IMR-90 (cell line): Measurements from ENCODE around the gene ACO1. TPM values are rescaled to one million over a fixed set of nuclear protein-coding genes. Genes with fewer than 3 reads are reported as not detected.

Experiments
- ATAC-seq: fragments of 200-7000 bp; cut with Tn5 transposase; 2 replicates; pipeline ENCODE4 v1.9.1; 2020; ENCODE audit warnings: low read depth, mild to moderate bottlenecking, moderate library complexity
- BruUV-seq: library from RNA; stranded (reverse); fragments of 400-500 nt; replicated peaks from 2 replicates; lab custom pipeline; 2021; lab: Mats Ljungman, UMichigan
- CTCF ChIA-PET: fragments of 300-600 bp; formaldehyde crosslinking; extraction: SDS; loops from one replicate; lab custom pipeline; 2021; ENCODE audit warnings: antibody characterized with exemption; lab: Yijun Ruan, JAX
- POLR2A ChIA-PET: fragments of 300-600 bp; sonication (Branson Sonifier 250); formaldehyde crosslinking; loops from one replicate; lab custom pipeline; 2022; ENCODE audit warnings: antibody characterized with exemption; ENCODE audit not compliant: unreplicated experiment; lab: Charles Lee
- DNase-seq: peaks from one replicate; pipeline ENCODE4 v3.0.0; 2013
- H2AFZ ChIP-seq: replicated peaks from 2 replicates; pipeline ENCODE3; 2013; ENCODE audit warnings: low read length, mild to moderate bottlenecking; ENCODE audit not compliant: poor library complexity
- H2AK5ac ChIP-seq: 2 replicates; pipeline ENCODE4 v1.6.1; 2013; ENCODE audit warnings: low read depth, low read length, inconsistent platforms
- H2AK9ac ChIP-seq: replicated peaks from 2 replicates; pipeline ENCODE3; 2013; ENCODE audit warnings: mild to moderate bottlenecking, low read depth, low read length, moderate library complexity; ENCODE audit not compliant: poor library complexity
- H2BK120ac ChIP-seq: 2 replicates; pipeline ENCODE4 v1.6.1; 2013; ENCODE audit warnings: low read depth, low read length, inconsistent platforms
- H2BK15ac ChIP-seq: 3 replicates; pipeline ENCODE4 v1.6.1; 2013; ENCODE audit warnings: low read depth, low read length, inconsistent platforms
- H2BK20ac ChIP-seq: 2 replicates; pipeline ENCODE4 v1.6.1; 2013; ENCODE audit warnings: low read depth, mild to moderate bottlenecking, inconsistent platforms, low read length, moderate library complexity
- H2BK5ac ChIP-seq: 2 replicates; pipeline ENCODE4 v1.6.1; 2013; ENCODE audit warnings: mild to moderate bottlenecking, low read depth, low read length, inconsistent platforms; ENCODE audit not compliant: poor library complexity, severe bottlenecking
- H3K14ac ChIP-seq: replicated peaks from 2 replicates; pipeline ENCODE4 v1.6.1; 2013; ENCODE audit warnings: low read depth, low read length, inconsistent platforms
- H3K18ac ChIP-seq: 2 replicates; pipeline ENCODE4 v1.6.1; 2013; ENCODE audit warnings: low read depth, low read length, control low read depth
- H3K23ac ChIP-seq: 2 replicates; pipeline ENCODE4 v1.6.1; 2013; ENCODE audit warnings: low read depth, low read length, inconsistent platforms
- H3K27ac ChIP-seq: 2 replicates; pipeline ENCODE4 v1.5.1; 2013; ENCODE audit warnings: mild to moderate bottlenecking, control low read depth, low read length; ENCODE audit not compliant: insufficient read depth
- H3K27me3 ChIP-seq: 2 replicates; pipeline ENCODE4 v1.6.1; 2013; ENCODE audit warnings: low read length; ENCODE audit not compliant: control insufficient read depth, insufficient read depth
- H3K36me3 ChIP-seq: 2 replicates; pipeline ENCODE4 v1.6.1; 2013; ENCODE audit warnings: low read length, mixed read lengths; ENCODE audit not compliant: control insufficient read depth, insufficient read depth
- H3K4ac ChIP-seq: 2 replicates; pipeline ENCODE4 v1.6.1; 2013; ENCODE audit warnings: low read depth, low read length, inconsistent platforms
- H3K4me1 ChIP-seq: 2 replicates; pipeline ENCODE4 v1.6.1; 2013; ENCODE audit warnings: low read length, mixed read lengths; ENCODE audit not compliant: control insufficient read depth, insufficient read depth
- H3K4me2 ChIP-seq: 2 replicates; pipeline ENCODE4 v1.6.1; 2013; ENCODE audit warnings: low read depth, mild to moderate bottlenecking, control low read depth, low read length, moderate library complexity
- H3K4me3 ChIP-seq: 2 replicates; pipeline ENCODE4 v1.5.1; 2013; ENCODE audit warnings: low read depth, mild to moderate bottlenecking, control low read depth, low read length, moderate library complexity; ENCODE audit not compliant: insufficient read depth
- H3K56ac ChIP-seq: 2 replicates; pipeline ENCODE4 v1.6.1; 2013; ENCODE audit warnings: low read length, inconsistent platforms; ENCODE audit not compliant: insufficient read depth; ENCODE audit errors: extremely low read depth
- H3K79me1 ChIP-seq, 2 experiments: 2 replicates each; pipeline ENCODE4 v1.6.1; 2013; ENCODE audit warnings: low read length in 2 of 2, inconsistent platforms in 1 of 2, low read depth in 1 of 2
- H3K9ac ChIP-seq: 2 replicates; pipeline ENCODE4 v1.6.1; 2013; ENCODE audit warnings: low read depth, low read length, control low read depth
- H3K9me1 ChIP-seq: 2 replicates; pipeline ENCODE4 v1.6.1; 2013; ENCODE audit warnings: low read length, inconsistent platforms; ENCODE audit not compliant: insufficient read depth
- H3K9me3 ChIP-seq: 2 replicates; pipeline ENCODE4 v1.6.1; 2013; ENCODE audit warnings: low read length; ENCODE audit not compliant: control insufficient read depth, insufficient read depth
- H4K20me1 ChIP-seq: 2 replicates; pipeline ENCODE4 v1.6.1; 2013; ENCODE audit warnings: low read length, inconsistent platforms; ENCODE audit not compliant: insufficient read depth
- H4K5ac ChIP-seq: 2 replicates; pipeline ENCODE4 v1.6.1; 2013; ENCODE audit warnings: mild to moderate bottlenecking, low read depth, low read length, control low read depth
- H4K8ac ChIP-seq, 2 experiments: 2 replicates each; pipeline ENCODE4 v1.6.1; 2013; ENCODE audit warnings: low read depth in 2 of 2, low read length in 2 of 2, control low read depth in 1 of 2, inconsistent platforms in 1 of 2
- H4K91ac ChIP-seq: 2 replicates; pipeline ENCODE4 v1.6.1; 2013; ENCODE audit warnings: low read depth, low read length, inconsistent platforms; ENCODE audit not compliant: insufficient read depth
- MAZ ChIP-seq: IDR thresholded peaks from 2 replicates; pipeline ENCODE4 v1.6.1; 2012; ENCODE audit warnings: low read depth, mild to moderate bottlenecking, low read length, improper control_type of control experiment, moderate library complexity, borderline replicate concordance
- POLR2A ChIP-seq: IDR thresholded peaks from 2 replicates; pipeline ENCODE4 v1.6.1; 2012; ENCODE audit warnings: mild to moderate bottlenecking, low read depth, low read length
- SMC3 ChIP-seq: fragments of 150-350 bp; IDR thresholded peaks from 2 replicates; pipeline ENCODE4 v1.6.1; 2016; ENCODE audit warnings: low read depth, mild to moderate bottlenecking, antibody characterized with exemption, low read length, moderate library complexity
- WGBS, 2 experiments: methylation state at CpG; one replicate each; pipeline versions ENCODE4 v1.1.5 to v1.1.7; 2013; ENCODE audit warnings: missing lambda C conversion rate in 2 of 2; ENCODE audit not compliant: insufficient read length in 1 of 2; ENCODE audit errors: extremely low coverage in 2 of 2; 5-methylcytosine and 5-hydroxymethylcytosine counted together
- dilution Hi-C: fragments of 300-500 bp; cut with HindIII; formaldehyde crosslinking; loops from one replicate; pipeline ENCODE4 v1.14.3; 2018; ENCODE audit warnings: low sequenced_read_pairs; ENCODE audit not compliant: unreplicated experiment
- in situ Hi-C: fragments of 300-500 bp; cut with MboI; formaldehyde crosslinking; loops from 3 replicates; pipeline ENCODE4 v1.14.3; 2019; ENCODE audit warnings: low sequenced_read_pairs, inconsistent platforms, mixed read lengths
- intact Hi-C: fragments of 100-400 bp; cut with micrococcal nuclease; formaldehyde crosslinking; loops from 2 replicates; pipeline ENCODE4 v1.10.0; 2022
- polyA plus RNA-seq, 3 experiments: library from polyadenylated mRNA; depleted of rRNA; stranded (reverse); fragments of >200 nt; gene quantifications; 2 replicates each; pipeline ENCODE4 v1.2.3, GENCODE V29; 2012; ENCODE audit warnings: low replicate concordance in 1 of 3
- total RNA-seq: library from RNA; depleted of rRNA; stranded (reverse); fragments of >200 nt; gene quantifications from 2 replicates; pipeline ENCODE4 v1.2.3, GENCODE V29; 2012

Gene ACO1
- total and polyA plus RNA-seq, 2 of the 4 experiments (the other 2 are of a cell fraction) = 85.9 to 158 TPM

- H3K27me3 ChIP-seq = peaks cover 2% of the 10 kb centered on the region; the same call in 1 of the 2 replicates
- POLR2A ChIA-PET = no interaction called here
- WGBS, 2 experiments = no CpG with 5 or more reads among the region's 2 CpGs
- H3K4ac ChIP-seq = no peak overlapping the region
- H3K18ac ChIP-seq = no peak overlapping the region
- H3K9me3 ChIP-seq = peaks cover 2% of the 10 kb centered on the region; the same call in 1 of the 2 replicates
- no peak overlapping the region for H2AK5ac ChIP-seq
- no peaks in the 10 kb centered on the region for H3K36me3 ChIP-seq
- H2BK20ac ChIP-seq = no peak overlapping the region
- ATAC-seq (no peak), DNase-seq (no peak)
- no peak overlapping the region for H4K5ac ChIP-seq
- no peak overlapping the region for H4K91ac ChIP-seq
- no peak overlapping the region for H3K27ac ChIP-seq
- H3K14ac ChIP-seq = no peak overlapping the region
- no peaks in the 10 kb centered on the region for H3K9me1 ChIP-seq
- no peak overlapping the region for H3K56ac ChIP-seq
- H3K9ac ChIP-seq = no peak overlapping the region
- H4K20me1 ChIP-seq = no peaks in the 10 kb centered on the region
- no peaks in the 10 kb centered on the region for H3K79me1 ChIP-seq
- no peak for TF ChIP-seq MAZ
- TF ChIP-seq SMC3 = no peak
- no peak for TF ChIP-seq POLR2A
- no TSS peak for BruUV-seq
- H3K4me2 ChIP-seq = no peak overlapping the region
- CTCF ChIA-PET = interaction anchor here (7.0 kb wide), 1 partner anchor 201 kb away, joined by 189 read pairs; the partner anchor contains the start of gene NDUFB6
- no peak overlapping the region for H2AFZ ChIP-seq
- H3K4me1 ChIP-seq = no peaks in the 10 kb centered on the region
- no peak overlapping the region for H2BK5ac ChIP-seq
- H2BK15ac ChIP-seq = no peak overlapping the region
- no peak overlapping the region for H2BK120ac ChIP-seq
- in situ Hi-C loops (no loop called here), intact Hi-C loops (loop anchor here (5.0 kb wide), 1 partner anchor 326 kb away; no protein-coding TSS in a partner anchor), dilution Hi-C loops (no loop called here)
- H3K4me3 ChIP-seq = no peak overlapping the region
- H4K8ac ChIP-seq = no peak overlapping the region
- H3K23ac ChIP-seq = no peak overlapping the region
- no peak overlapping the region for H2AK9ac ChIP-seq
These were observed 8.2 kb upstream of the ACO1 start for GRCh38 chr9:32376285-32376684.
